MM.1S (cell line): ENCODE measurements around the gene ECT2L.

ENCODE experiments used
- DNase-seq: peaks from one replicate; pipeline ENCODE4 v3.0.0-alpha.2; 2015
- H2AFZ ChIP-seq: fragments of 300-600 bp; sonication (generic); 2 replicates; pipeline ENCODE4 v1.6.0; 2016; ENCODE audit warnings: antibody characterized with exemption, low read length
- H3F3A ChIP-seq: fragments of 300-600 bp; sonication (generic); 2 replicates; pipeline ENCODE4 v1.6.1; 2016; ENCODE audit warnings: mild to moderate bottlenecking, antibody characterized with exemption, low read length, moderate library complexity, mixed read lengths; ENCODE audit not compliant: insufficient read depth
- H3K27ac ChIP-seq: fragments of 300-600 bp; sonication (generic); 2 replicates; pipeline ENCODE4 v1.5.1; 2016; ENCODE audit warnings: mild to moderate bottlenecking, low read length
- H3K27me3 ChIP-seq: fragments of 300-600 bp; sonication (generic); replicated peaks from 2 replicates; pipeline ENCODE4 v1.6.0; 2016; ENCODE audit warnings: low read length; ENCODE audit not compliant: insufficient read depth
- H3K36me3 ChIP-seq: fragments of 300-600 bp; sonication (generic); replicated peaks from 2 replicates; pipeline ENCODE4 v1.6.1; 2016; ENCODE audit warnings: mild to moderate bottlenecking, low read length, mixed read lengths; ENCODE audit not compliant: insufficient read depth
- H3K4me1 ChIP-seq: fragments of 300-600 bp; sonication (generic); 2 replicates; pipeline ENCODE4 v1.6.1; 2016; ENCODE audit warnings: low read length, mixed read lengths
- H3K4me2 ChIP-seq: fragments of 300-600 bp; sonication (generic); 2 replicates; pipeline ENCODE4 v1.6.0; 2016; ENCODE audit warnings: low read depth, low read length
- H3K4me3 ChIP-seq: fragments of 300-600 bp; sonication (generic); 2 replicates; pipeline ENCODE4 v1.5.1; 2016; ENCODE audit warnings: low read length, mixed read lengths
- H3K79me2 ChIP-seq: fragments of 300-600 bp; sonication (generic); 2 replicates; pipeline ENCODE4 v1.6.1; 2016; ENCODE audit warnings: mixed run types, low read length, mixed read lengths
- H3K9ac ChIP-seq: fragments of 300-600 bp; sonication (generic); 2 replicates; pipeline ENCODE4 v1.6.1; 2016; ENCODE audit warnings: low read length, mixed read lengths
- H3K9me2 ChIP-seq: fragments of 300-600 bp; sonication (generic); replicated peaks from 2 replicates; pipeline ENCODE4 v1.6.1; 2016; ENCODE audit warnings: mild to moderate bottlenecking, low read length, mixed read lengths; ENCODE audit not compliant: insufficient read depth
- H3K9me3 ChIP-seq: fragments of 300-600 bp; sonication (generic); replicated peaks from 2 replicates; pipeline ENCODE4 v1.6.1; 2016; ENCODE audit warnings: mild to moderate bottlenecking, low read length, mixed read lengths; ENCODE audit not compliant: insufficient read depth
- H4K20me1 ChIP-seq: fragments of 300-600 bp; sonication (generic); 2 replicates; pipeline ENCODE4 v1.6.1; 2016; ENCODE audit warnings: mild to moderate bottlenecking, low read length, moderate library complexity, mixed read lengths; ENCODE audit not compliant: insufficient read depth
- EZH2 ChIP-seq: fragments of 300-600 bp; sonication (generic); optimal IDR thresholded peaks from 2 replicates; pipeline ENCODE3; 2017; ENCODE audit warnings: low read depth, mild to moderate bottlenecking, antibody characterized with exemption, low read length, mixed read lengths
- EZH2phosphoT487 ChIP-seq: fragments of 300-600 bp; sonication (generic); IDR thresholded peaks from 2 replicates; pipeline ENCODE4 v1.6.1; 2018; ENCODE audit warnings: antibody characterized with exemption, low read length
- TF ChIP-seq, protein P1 (sequence below): fragments of 300-600 bp; sonication (generic); IDR thresholded peaks from 2 replicates; pipeline ENCODE4 v1.5.1; 2016; ENCODE audit warnings: antibody characterized with exemption, low read length, mixed read lengths

Gene ECT2L, protein sequence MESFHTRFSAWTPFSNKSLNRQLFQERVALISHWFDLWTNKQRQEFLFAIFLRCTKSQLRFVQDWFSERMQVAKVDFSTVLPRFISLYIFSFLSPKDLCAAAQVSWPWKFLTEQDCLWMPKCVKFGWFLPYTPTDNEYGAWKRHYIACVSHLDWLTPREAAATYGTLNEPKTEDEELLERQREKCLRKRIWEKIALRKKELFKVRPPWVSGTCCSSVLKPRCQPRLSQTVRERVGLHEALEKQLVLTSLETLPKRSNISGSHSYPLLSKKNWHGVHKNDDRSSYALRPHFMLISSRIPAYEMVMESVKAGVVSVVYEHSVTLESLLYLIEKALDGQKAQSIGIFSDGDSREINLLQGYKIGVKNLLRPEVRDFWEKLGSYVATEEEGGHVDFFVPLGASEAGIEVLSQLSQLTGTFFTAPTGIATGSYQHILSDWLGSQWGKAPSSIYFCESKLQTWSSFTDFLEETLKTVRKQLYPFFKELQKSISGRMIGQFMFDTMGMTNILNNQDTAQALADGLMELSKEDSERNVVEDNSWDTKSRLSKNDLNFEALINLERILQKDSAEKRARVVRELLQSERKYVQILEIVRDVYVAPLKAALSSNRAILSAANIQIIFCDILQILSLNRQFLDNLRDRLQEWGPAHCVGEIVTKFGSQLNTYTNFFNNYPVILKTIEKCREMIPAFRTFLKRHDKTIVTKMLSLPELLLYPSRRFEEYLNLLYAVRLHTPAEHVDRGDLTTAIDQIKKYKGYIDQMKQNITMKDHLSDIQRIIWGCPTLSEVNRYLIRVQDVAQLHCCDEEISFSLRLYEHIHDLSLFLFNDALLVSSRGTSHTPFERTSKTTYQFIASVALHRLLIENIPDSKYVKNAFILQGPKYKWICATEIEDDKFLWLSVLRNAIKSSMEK

DNA sequence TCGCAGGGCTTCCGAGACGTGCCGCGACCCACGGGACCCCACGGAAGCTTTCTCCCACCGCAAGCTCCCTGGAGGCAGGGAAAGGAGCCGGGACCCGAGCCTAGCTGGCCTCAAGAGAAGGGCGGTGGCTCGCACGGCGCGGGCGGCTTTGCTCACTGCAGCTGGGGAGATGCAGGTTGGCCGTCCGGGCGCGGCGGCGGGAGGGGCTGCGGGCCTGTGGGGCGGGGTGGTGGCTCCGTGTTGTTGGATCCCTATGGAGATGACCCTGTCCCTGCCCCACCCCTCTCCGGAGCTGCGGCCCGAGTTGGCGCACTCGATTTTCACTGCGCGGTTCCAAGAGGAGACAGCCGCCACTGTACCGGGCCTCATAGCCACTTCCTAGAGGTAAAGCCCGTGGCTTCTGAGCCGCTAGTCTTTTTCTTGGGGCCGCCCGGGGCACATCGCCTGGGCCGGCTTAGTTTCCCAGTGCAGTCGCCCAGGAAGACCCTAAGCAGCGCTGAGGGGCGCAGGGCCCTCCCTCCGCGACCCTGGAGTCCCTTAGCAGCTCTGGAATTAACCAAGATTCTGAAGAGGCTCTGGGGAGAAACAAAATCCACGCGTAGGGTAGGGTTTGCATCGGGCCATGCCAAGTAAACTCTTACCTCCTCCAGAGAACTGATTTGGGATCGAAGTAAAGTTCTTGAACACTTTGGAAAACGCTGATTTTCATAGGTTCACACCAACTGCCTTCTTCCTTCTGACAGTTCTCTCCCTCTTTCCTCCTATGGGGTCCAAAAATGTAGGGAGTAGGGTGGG is at the start of gene ECT2L:
TSS of gene ECT2L (plus strand) at position 279 of the 795 bp plus-strand sequence. CDS start 17,188 bp downstream, outside the sequence.
- Histone ChIP-seq H3K4me3 (no peak within 1 kb of the TSS), H3K27ac (no peak within 1 kb of the TSS), H3K36me3 (no peaks in the 10 kb centered on the region), H3K4me2 (no peak within 1 kb of the TSS), H3K27me3 (no peaks in the 10 kb centered on the region), H3K79me2 (no peaks in the 10 kb centered on the region), H3K9me3 (no peaks in the 10 kb centered on the region), H3K9me2 (no peaks in the 10 kb centered on the region), H4K20me1 (no peaks in the 10 kb centered on the region), H3F3A (no peaks in the 10 kb centered on the region), H2AFZ (no peak within 1 kb of the TSS), H3K9ac (no peak within 1 kb of the TSS), H3K4me1 (no peaks in the 10 kb centered on the region)
- TF ChIP-seq EZH2 (no peak), EZH2phosphoT487 (no peak)
- TF ChIP-seq, protein P1, sequence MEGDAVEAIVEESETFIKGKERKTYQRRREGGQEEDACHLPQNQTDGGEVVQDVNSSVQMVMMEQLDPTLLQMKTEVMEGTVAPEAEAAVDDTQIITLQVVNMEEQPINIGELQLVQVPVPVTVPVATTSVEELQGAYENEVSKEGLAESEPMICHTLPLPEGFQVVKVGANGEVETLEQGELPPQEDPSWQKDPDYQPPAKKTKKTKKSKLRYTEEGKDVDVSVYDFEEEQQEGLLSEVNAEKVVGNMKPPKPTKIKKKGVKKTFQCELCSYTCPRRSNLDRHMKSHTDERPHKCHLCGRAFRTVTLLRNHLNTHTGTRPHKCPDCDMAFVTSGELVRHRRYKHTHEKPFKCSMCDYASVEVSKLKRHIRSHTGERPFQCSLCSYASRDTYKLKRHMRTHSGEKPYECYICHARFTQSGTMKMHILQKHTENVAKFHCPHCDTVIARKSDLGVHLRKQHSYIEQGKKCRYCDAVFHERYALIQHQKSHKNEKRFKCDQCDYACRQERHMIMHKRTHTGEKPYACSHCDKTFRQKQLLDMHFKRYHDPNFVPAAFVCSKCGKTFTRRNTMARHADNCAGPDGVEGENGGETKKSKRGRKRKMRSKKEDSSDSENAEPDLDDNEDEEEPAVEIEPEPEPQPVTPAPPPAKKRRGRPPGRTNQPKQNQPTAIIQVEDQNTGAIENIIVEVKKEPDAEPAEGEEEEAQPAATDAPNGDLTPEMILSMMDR, result no peak
- DNase-seq, result no peak

DNA sequence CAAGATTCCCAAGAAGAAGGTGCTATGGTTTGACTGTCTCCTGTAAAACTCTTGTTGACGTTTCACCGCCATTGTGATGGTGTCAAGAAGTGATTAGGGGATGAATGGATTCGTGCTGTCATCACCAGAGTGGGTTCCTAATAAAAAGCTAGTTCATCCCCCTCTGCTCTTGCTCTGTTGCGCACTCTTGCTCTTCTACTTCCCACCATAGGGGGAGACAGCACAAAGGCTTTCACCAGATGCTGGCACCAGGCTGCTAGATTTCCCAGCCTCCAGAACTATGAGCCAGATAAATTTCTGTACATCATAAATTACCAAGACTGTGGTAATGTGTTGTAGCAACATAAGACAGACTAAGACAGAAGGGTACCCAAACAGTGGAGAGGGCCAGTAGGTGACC is 43.9 kb upstream of the ECT2L start:
- Histone ChIP-seq H3K27me3 (no peaks in the 10 kb centered on the region), H3K79me2 (no peaks in the 10 kb centered on the region), H3K36me3 (no peaks in the 10 kb centered on the region), H3K27ac (no peak overlapping the region), H3F3A (no peaks in the 10 kb centered on the region), H2AFZ (no peak overlapping the region), H3K9ac (no peak overlapping the region), H3K4me2 (no peak overlapping the region), H4K20me1 (no peaks in the 10 kb centered on the region), H3K4me3 (no peak overlapping the region), H3K9me2 (no peaks in the 10 kb centered on the region), H3K9me3 (no peaks in the 10 kb centered on the region), H3K4me1 (no peaks in the 10 kb centered on the region)
- TF ChIP-seq EZH2, result no peak
- TF ChIP-seq EZH2phosphoT487, result no peak
- no peak for DNase-seq

DNA sequence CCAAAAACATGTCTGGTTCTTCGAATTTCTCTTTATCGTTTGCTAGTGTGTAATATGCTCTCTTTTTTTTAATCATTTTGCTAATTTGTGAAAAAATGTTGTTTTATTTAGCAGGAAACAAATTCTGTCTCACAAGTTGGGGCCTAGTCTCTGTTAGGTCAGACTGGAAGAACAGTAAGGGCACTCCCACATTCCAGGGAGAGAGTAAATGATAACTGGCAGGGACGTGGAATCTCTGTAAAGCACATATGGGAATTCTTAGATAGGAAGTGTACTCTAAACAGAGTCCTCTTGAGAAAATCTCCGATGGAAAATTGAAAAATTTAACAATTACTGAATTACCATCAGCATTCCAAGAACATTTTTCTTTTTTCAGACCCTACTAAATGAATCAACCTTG is 38.8 kb upstream of the ECT2L start:
- H3K36me3 ChIP-seq, result no peaks in the 10 kb centered on the region
- H4K20me1 ChIP-seq, result no peaks in the 10 kb centered on the region
- H3K9me2 ChIP-seq, result no peaks in the 10 kb centered on the region
- no peak overlapping the region for H3K4me3 ChIP-seq
- H3K4me2 ChIP-seq, result no peak overlapping the region
- no peaks in the 10 kb centered on the region for H3F3A ChIP-seq
- no peaks in the 10 kb centered on the region for H3K4me1 ChIP-seq
- no peaks in the 10 kb centered on the region for H3K79me2 ChIP-seq
- no peak for DNase-seq
- no peaks in the 10 kb centered on the region for H3K9me3 ChIP-seq
- TF ChIP-seq, protein P1, result no peak
- no peak for TF ChIP-seq EZH2phosphoT487
- no peak for TF ChIP-seq EZH2
- H2AFZ ChIP-seq, result no peak overlapping the region
- H3K27me3 ChIP-seq, result no peaks in the 10 kb centered on the region
- H3K9ac ChIP-seq, result no peak overlapping the region
- no peak overlapping the region for H3K27ac ChIP-seq
